Inflammatory macrophage (primary cell): Measurements from ENCODE around the gene COX5B.
"Not testable (repeated sequence)": the region's sequence is repeated elsewhere in the genome, so short reads cannot be mapped to it uniquely, and the experiment has no call there.

Source experiments
- DNase-seq, 2 donors: peaks; one replicate each; pipeline ENCODE4 v3.0.0-alpha.2; 2020 to 2022

The COX5B gene

GRCh38 chr2:97654309-97654708 lies 8.4 kb downstream of the COX5B start:
- DNase-seq: peak in 1 of 2 donors; percentile 69

DNA sequence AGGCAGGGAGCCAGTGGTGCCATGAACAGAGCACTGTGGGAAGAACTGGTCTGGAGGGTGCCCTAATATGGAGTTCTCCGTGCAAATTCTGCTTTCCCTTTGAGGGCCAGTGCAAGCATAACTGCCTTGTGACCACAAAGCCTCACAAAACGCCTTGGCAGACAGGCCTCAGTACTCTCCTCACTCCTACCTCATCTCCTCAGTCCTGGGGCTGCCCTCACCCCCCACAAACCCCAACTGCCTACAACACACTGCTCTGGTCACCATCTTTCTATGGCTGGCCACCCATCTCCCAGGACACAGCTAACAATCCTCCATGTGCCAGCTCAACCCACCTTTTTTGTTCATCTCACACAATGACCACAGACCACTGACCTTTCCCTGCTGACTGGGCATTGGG lies 8.9 kb downstream of the COX5B start:
- DNase-seq: no peak

DNA sequence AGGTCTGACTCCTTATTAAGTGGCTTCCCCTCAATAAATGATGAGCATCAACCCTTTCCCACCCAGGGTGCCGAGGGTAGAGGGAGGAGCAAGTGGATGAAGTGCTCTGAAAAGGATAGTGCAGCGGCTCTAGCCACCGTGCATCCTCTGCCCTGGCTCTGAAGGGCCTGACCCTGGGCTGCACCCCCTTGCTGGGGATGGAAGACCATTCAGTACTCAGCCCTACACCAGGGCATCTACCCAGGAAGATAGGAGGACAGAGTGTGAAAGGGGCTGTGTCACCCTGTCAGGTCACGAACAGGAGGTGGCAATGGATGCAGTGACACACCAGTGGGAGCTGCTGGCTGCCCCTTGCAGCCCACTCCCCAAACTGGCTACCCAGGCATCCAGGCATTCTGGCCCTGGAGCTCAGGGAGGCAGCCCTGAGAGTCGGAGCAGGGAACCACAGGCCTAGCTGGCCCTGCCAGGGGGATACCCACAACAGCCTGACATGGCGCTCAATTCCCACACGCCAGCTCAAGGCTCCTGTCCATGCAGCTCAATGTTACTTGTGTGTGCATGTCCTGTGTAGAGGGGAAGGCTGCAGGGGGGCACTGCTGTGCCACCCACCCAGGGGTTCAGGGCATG lies 10.4 kb downstream of the COX5B start:
- no peak for DNase-seq

- peak in 1 of 2 donors; percentile 41 for DNase-seq
Measured at GRCh38 chr2:97656905-97657587, 11.2 kb downstream of the COX5B start.

DNA sequence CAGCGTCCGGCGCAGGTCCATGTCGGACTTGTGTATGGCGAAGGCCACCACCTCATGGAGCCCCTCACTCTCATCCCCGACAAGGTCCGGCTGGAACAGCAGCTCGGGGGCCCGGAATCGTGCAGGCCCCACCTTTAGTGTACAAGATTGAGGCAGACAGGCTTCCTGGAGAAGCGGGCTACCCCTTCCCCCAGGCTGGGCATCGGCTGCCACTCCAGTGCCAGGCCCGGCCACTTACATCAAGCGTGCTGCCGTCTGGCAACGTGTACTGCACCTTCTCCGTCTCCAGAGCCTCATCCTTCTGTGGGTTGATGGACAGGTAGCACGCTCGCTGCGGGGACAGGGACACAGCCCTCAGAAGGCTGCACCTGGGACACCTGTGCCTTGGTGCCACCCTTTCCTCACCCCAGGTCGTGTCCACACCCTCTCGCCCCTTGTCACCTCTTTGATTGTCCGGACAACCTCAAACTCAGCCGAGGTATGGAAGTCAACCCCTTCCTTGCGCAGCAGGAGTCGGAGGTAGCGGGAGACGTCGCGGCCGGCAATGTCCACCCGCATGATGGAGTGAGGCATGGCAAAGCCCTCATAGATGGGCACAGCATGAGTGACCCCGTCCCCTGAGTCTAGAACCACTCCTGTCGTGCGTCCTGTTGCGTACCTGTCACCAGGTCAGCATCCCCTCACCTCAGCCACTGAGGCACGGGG lies 12.3 kb downstream of the COX5B start:
- no peak for DNase-seq

DNA sequence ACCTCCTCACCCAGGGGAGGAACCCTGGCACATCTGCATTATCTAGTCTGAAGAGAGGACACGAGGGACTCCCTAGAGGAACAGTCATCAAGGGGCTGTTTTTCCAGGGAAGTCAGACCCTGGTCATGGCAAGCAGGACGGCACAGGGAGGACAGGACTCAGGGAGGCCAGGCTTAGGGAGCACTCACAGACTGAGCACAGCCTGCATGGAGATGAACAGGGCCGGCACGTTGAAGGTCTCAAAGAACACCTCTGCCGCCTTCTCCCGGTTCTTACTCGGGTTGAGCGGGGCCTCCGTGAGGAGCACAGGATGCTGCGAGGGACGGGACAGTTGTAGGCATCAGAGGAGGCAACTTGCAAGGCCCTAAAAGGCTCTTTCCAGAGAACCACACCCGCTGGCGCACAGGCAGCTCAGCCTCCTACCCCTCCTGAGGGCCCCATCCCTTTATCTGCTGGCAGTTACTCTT lies 12.9 kb downstream of the COX5B start:
- DNase-seq: no peak

DNA sequence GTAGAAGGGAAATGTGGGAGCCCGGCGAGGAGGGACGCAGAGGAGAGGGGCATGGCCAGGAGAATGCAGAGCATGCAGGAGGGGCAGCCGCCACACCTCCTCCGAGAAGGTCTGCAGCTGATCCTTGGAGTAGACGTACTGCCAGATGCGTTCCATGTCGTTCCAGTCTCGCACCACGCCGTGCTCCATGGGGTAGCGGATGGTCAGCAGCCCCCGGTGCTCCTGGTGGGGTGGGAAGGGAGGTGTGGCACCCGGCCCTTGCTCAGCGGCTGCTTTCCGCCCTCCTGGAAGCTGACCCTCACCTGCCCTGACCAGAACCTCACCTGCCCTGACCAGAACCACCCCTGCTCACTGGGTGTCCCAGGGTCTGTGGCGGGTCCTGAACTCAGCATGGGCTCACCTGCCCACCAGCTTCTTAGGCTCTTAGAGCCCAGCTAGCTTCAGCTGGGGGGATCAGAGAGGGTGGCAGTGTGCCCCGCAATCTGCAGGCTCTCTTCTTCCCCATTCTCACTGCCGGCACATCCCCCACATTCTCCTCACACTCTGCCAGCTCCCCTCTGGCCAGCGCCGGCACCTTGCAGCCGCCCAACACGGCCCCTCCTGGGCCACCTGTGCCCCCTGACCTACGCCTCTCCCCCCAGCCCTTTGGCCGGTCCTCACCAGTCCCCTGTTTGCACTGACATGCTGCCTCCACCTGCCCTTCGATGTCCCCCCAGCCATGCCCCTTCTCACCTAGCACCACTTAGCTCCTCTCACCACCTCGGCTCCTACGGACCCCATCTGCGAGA lies 13.6 kb downstream of the COX5B start:
- no peak for DNase-seq

- DNase-seq: peak; percentile 26 to 56
Measured at GRCh38 chr2:97660044-97660774, 14.3 kb downstream of the COX5B start.

DNA sequence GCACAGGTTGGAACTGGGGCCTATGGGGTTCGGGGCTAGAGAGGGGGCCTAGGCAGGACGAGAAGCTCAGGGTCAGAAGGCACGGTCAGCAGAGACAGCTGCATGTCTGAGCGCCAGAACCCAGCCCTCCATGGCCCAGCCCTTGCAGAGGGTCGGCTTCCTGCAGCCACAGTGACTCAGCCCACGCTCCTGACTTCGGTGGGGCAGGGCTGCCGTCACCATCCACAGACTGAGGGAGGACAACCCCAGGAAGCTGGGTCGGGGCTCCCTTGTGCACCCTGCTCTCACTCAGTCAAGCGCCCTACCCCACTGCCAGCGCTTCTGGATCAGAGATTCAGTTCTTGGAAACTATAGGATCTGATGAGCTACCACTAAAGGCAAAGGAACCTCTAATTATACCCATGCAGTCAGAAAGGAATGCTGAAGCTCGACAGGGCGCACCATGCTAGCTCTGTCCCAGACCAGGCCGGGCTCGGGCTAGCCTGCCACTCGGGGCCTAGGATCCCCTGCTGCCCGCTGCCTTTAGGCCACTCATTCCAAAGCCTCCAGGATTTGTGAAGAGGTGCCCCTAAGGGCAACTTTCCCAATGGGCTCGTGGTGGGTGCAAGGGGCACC lies 15.0 kb downstream of the COX5B start:
- DNase-seq: no peak

- no peak for DNase-seq
Measured at GRCh38 chr2:97661927-97662326, 16.1 kb downstream of the COX5B start.

DNA sequence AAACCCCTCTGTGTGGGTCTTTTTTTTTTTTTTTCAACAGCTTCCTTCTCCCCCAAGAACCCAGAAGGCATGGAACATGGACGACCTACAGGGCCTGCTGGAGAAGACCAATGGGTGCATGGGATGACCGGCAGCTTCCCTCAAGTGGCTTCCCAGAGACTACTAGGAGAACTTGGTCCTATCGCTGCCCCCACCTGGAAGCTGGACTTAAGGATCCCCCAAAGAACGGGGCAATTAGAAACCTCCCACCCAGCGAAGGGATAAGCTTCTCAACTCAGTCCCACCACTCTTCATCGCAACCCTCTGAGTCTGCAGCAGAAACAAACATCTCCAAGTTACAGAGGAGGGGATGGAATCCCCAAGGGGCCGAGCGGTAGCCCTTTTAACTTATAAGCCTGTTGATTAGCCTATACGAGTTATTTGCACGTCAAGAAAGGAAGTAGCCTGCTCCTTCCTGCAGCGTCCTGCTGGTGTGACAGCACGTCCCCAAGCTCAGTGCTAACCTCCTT lies 16.6 kb downstream of the COX5B start:
- no peak for DNase-seq

- DNase-seq: peak; percentile 84 to 95
Measured at GRCh38 chr2:97662895-97663625, 17.2 kb downstream of the COX5B start.

DNA sequence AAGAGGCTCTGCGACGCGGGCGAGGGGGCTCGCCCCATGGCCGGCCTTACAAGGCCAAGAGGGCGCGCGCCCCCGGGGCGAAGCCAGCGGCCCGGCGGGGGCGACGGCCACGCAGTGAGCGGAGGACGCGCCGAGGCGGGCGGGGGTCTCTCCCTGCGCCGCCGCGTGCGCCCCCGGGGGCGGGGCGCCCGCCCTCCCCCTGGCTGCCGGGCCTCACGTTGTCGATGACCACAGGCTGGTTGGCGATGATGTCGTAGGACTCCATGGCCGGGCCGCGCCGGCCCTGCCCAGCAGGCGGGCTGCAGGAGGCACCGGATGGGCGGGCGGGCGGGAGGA lies 17.7 kb downstream of the COX5B start:
- DNase-seq: no peak

- peak; percentile 97 to 99 for DNase-seq
Measured at GRCh38 chr2:97663962-97664635, 18.2 kb downstream of the COX5B start, which contains the start of gene ACTR1B. ACTR1B (minus strand) TSS chr2:97664044; CDS start chr2:97663890, 154 bp downstream.

DNA sequence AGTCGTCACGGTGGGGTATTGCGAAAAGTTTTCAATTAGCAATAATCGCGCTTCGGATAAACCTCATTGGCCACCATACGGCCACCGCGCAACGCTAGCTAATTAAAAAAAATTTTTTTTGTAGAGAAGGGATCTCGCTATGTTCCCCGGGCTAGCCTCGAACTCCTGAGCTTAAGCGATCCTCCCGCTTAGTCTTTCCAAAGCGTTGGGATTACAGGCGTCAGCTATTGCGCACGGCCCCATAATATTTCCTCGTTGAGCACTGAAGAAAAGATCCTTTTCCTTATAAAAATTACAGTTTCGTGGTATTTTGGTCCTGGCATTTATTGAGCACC lies 18.7 kb downstream of the COX5B start:
- DNase-seq: peak; percentile 37 to 52

DNA sequence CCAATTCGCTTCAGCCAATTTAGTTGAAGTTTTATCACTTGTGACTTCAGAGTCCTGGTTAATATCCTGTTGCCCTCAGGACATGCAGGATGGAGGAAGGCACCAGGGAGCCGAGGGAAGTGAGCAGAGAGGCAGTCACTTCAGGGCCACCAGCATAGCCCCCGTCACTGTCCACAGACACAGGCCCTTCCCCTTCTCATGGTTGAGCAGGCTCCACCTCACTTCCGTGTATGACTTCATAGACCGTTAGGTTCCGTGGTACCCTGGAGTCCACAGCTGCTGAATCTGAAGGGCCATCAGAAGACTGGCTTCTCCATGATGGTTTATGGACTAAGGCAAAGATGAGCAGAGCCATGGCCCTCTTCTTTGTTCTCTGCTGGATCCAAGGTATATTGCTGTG lies 23.6 kb downstream of the COX5B start, which contains the start of gene C2orf92:
C2orf92 (plus strand) TSS at position 266 of the 400 bp plus-strand sequence; CDS start at position 342, 76 bp downstream.
- no peak for DNase-seq

- no peak for DNase-seq
Measured at GRCh38 chr2:97670471-97670870, 24.6 kb downstream of the COX5B start.

DNA sequence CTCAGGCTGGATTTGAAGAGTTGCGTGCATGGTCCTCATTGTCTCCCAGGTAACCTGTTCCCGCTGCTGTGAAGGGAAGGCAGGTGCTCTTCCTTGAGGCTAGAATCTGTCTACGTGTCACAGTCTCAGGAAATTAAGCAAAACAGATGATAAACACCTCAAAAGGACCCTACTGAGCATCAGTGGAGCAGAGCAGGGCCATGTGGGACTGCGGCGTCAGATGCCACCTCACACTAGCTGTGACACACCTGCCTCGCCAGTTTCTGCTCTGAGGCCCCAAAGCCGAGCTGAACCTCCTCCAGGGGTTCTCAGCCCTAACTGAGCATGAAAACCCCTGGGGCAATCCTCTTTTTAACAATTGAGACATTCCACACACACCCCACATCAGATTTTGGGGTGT lies 25.7 kb downstream of the COX5B start:
- no peak for DNase-seq

GRCh38 chr2:97672606-97673140 lies 26.8 kb downstream of the COX5B start:
- not testable (repeated sequence) for DNase-seq
